Umbilical cord (tissue), 2 donors: ENCODE results near the gene TRIM16. TPM values are rescaled to one million over a fixed set of nuclear protein-coding genes. Genes with fewer than 3 reads are reported as not detected.
A peak's percentile ranks its signal among the peaks of the same experiment; 100 is the strongest.
"Not testable (repeated sequence)": the region's sequence is repeated elsewhere in the genome, so short reads cannot be mapped to it uniquely, and the experiment has no call there.

Experiments used
- DNase-seq: peaks from one replicate; pipeline ENCODE4 v3.0.0-alpha.2; 2015; ENCODE audit warnings: low spot score
- total RNA-seq: library from RNA; depleted of rRNA; stranded (reverse); fragments of >200 nt; gene quantifications from one replicate; pipeline ENCODE4 v1.2.3, GENCODE V29; 2014; ENCODE audit warnings: low replicate concordance; ENCODE audit not compliant: insufficient read depth

TRIM16 gene
- total RNA-seq: 42.4 TPM

DNA sequence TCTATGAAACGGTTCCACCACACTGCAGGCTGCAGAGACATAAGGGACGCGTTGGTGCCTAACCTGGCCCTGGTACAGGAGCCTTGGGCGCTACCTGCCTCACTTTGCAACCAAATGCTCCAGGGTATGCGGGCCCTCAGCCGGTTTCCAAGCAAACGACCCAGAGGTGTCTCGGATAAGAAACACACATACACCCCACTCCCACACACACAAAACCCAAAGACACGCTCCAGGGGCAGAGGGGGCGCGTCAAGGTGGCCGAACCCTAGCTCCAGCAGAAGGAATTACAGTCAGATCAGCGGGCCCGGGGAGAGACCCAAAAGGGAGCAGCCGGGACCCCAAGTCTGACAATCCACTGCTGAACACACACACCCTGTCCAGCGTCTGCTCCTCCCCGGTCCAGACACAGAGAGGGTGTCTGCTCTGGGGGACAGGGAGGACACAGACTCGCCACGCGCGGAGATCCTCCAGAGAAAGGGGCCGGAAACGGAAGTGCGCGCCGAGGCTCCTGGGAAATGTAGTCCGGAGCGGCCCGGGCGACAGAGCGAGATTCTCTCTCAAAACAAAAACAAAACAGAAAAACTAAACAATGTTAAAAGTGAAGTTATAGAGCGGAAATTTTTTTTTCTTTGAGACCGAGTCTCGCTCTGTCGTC lies at the start of gene TRIM16:
Gene TRIM16 (minus strand): TSS at position 488 of the 655 bp plus-strand sequence. CDS start 32,702 bp downstream, outside the sequence.
- DNase-seq: peak; percentile 75

- not testable (repeated sequence) for DNase-seq
Observed at GRCh38 chr17:15733174-15733789, 49.2 kb upstream of the TRIM16 start.

GRCh38 chr17:15731900-15732299 lies 47.8 kb upstream of the TRIM16 start, which contains the start of gene TBC1D26:
Gene TBC1D26 (plus strand): TSS chr17:15732283. CDS start chr17:15735349, 3,066 bp downstream.
- DNase-seq: not testable (repeated sequence)

DNA sequence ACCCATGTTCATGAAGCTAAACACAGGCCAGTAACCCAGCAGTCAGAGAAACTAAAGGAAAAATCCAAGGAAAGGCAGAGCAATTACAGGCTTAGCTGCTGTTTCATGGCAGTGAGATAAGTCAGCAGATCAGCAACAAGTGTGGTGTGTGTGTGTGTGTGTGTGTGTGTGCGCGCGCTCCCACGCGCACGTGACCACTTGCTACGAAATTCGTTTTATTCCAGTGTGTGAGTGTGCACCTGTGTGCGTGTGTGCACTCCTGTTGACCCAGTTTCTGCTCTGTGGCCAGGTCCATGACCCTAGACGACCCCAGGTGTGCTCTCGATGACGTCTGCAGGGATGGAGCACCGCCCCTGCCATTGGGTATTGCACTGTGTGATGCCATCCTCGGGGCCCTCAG lies 46.4 kb upstream of the TRIM16 start:
- DNase-seq: not testable (repeated sequence)

DNA sequence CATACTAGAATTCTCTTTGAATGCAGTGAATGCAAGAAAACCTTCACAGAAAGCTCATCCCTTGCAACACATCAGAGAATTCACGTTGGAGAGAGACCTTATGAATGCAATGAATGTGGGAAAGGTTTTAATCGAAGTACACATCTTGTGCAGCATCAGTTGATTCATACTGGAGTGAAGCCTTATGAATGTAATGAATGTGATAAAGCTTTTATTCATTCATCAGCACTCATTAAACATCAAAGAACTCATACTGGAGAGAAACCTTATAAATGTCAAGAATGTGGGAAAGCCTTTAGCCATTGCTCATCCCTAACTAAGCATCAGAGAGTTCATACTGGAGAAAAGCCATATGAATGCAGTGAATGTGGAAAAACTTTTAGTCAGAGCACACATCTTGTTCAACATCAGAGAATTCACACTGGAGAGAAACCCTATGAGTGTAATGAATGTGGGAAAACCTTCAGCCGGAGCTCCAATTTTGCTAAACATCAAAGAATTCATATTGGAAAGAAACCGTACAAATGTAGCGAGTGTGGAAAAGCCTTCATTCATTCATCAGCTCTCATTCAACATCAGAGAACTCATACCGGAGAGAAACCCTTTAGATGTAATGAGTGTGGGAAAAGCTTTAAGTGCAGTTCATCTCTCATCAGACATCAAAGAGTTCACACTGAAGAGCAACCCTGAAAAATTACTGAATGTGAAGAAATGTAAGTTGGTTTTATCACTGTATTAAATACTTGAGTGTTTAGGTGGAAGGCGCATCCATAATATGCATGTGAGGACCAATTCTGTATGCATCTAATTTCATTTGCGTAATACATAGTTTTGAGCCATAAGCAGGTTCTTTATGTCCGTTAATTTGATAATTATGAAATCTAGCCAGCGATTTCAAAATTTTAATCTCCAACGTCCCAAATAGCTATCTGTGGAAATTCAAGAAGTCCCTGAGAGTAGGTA lies 32.8 kb upstream of the TRIM16 start:
- DNase-seq: not testable (repeated sequence)

- DNase-seq: not testable (repeated sequence)
Observed at GRCh38 chr17:15708879-15709278, 24.8 kb upstream of the TRIM16 start.

GRCh38 chr17:15704813-15705212 lies 20.7 kb upstream of the TRIM16 start:
- DNase-seq: not testable (repeated sequence)

DNA sequence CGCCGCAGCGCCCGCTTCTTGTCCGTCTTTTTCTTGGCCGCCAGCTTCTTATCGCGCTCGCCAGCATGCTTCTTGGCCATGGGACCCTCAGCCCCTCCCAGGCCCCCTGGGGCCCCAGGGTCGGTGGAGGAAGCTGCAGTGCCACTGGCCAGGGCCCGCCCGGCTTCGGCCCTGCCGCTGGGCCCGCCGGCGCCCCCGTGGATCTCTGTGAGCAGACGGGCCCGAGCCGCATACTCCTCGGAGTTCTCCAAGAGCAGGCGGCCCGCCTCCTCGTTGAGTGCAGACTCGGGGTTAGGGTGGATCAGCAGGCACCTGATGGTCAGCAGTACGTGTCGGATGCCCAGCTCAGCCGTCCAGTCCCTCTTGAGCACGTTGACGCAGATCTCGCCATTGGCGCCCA lies 20.1 kb upstream of the TRIM16 start:
- not testable (repeated sequence) for DNase-seq

DNA sequence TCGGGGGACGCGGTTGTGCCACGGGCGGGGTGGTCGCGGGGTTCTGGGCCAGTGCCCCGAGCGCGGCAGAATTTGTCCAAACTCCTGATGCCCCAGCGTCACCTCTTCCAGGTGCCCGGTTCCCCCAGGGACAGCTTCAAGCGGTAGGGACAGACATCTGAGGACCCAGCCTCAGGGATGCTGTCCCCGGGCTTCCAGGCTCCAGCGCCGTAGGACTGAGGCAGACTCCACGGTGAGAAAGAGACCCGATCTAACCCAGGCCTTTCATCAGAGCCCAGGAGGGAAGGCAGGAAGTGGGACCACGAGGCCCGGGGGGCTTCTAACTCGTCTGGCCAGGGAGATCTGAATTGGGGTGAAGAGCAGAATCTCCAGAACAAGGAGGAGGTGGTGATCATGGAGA lies 15.8 kb upstream of the TRIM16 start:
- not testable (repeated sequence) for DNase-seq

GRCh38 chr17:15699413-15699924 lies 15.4 kb upstream of the TRIM16 start, which contains the start of gene ZNF286A:
Gene ZNF286A (plus strand): TSS chr17:15699752. CDS start chr17:15700330, 578 bp downstream.
- peak; percentile 100 for DNase-seq

DNA sequence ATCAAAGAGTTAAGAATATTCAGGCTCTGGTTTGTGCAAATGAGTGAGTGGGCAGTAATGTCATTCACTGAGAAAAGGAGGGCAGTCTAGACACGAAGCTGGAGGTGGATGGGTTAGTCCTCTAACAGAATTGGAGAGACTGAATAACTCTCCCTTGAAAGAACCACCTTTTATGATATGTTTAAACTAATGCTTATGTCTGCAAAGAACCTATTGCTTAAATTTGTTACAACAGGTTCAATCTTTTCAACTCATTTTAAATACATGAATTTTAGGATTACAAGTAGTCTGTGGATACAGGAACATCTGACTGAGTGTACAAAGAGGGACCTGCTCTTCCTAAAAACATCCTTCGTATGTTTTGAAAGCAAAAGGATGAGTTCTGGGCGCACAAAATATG lies 14.9 kb upstream of the TRIM16 start:
- peak; percentile 3 for DNase-seq

GRCh38 chr17:15687494-15687893 lies 3.4 kb upstream of the TRIM16 start:
- not testable (repeated sequence) for DNase-seq

DNA sequence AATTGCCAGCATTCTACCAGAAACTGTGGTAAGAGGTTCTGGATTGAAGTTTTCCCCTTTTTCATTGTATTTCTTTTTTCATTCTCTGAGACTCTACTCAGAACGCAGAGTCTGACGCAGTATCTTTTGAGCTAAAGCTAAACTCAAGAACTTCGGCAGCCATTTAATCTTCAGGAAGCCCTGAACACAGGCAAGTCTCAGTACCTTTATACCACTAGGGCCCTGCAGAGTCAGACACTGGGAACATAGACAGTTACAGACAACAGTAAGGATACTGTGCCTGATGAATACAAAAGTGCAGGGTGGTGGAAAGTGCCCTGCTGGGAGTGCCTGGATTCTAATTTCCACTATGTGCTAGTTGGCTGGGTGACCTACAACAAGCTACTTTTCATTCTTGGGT lies 976 bp downstream of the TRIM16 start:
- DNase-seq: not testable (repeated sequence)

DNA sequence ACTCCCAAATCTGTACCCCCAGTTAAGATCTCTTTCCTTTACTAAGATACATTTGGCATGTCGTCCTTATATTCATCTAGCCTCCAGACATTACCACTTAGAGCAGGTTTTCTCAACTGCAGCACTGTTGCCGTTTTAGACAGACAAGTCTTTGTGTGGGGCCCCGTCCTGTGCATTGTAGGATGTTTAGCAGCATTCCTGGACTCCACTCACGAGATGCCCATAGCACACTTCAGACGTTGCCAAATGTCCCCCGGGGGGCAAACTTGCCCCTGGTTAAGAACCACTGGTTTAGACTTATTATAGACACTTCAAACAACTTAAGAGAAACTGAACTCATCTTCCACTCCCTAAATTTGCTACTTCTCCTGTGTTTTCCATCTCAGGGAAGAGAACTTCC lies 8.1 kb downstream of the TRIM16 start:
- DNase-seq: not testable (repeated sequence)

DNA sequence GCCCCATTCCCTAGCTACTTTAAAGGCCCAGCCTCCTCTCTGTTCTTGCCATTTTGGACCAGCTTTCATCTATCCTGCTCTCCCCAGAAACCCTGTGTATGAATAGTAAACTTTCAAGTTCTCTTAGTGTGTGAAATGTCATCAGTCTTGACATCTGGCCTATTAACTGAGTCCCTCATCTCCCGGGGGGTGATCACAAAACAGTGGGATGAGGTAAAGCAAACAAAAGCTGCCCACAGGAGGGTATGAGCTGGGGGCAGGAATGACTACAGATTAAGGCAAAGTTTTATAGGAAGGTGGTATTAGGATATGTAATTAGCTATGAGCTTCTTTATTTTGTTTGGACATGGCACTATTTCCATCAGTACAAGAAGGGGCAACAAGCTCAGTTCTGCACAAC lies 9.5 kb downstream of the TRIM16 start:
- not testable (repeated sequence) for DNase-seq

DNA sequence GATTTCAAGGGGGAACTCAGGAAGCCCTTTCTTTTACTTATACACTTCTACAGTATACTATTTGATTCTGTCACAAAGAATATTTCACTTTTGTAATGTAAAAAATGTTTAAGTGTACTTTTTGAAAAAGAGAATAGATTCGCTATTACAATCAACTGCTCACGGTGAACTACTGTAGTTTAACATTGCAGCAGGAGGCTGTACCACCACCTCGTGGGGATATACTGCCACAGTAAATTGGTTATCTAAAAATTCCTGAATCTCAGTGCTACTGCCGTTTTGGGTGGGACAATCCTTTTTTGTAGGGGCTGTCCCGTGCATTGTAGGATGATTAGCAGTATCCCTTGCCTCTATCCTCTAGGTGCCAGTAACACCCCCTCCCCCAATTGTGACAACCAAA lies 14.6 kb downstream of the TRIM16 start:
- DNase-seq: not testable (repeated sequence)

DNA sequence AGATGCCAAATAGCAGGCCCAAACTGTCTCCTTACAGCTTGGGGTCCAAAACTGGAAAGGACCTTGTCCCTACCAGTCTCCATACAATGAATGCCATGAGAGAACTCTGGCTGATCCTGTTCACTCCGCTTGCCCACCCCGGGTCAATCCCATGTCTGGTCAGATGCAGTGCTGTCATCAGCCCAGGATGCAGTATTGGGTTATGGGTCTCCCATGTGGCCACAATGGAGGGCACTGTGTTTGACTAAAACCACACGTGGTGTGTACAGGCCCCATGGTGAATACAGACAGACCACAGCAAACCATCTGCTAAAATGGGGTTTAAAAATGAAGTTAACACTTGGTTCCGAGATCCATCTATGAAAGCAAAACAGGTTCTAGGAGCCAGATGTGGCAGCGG lies 20.4 kb downstream of the TRIM16 start:
- no peak for DNase-seq

GRCh38 chr17:15663176-15663575 lies 20.9 kb downstream of the TRIM16 start:
- no peak for DNase-seq

GRCh38 chr17:15662681-15663080 lies 21.4 kb downstream of the TRIM16 start:
- no peak for DNase-seq

- no peak for DNase-seq
Observed at GRCh38 chr17:15660077-15660476, 24.0 kb downstream of the TRIM16 start.

DNA sequence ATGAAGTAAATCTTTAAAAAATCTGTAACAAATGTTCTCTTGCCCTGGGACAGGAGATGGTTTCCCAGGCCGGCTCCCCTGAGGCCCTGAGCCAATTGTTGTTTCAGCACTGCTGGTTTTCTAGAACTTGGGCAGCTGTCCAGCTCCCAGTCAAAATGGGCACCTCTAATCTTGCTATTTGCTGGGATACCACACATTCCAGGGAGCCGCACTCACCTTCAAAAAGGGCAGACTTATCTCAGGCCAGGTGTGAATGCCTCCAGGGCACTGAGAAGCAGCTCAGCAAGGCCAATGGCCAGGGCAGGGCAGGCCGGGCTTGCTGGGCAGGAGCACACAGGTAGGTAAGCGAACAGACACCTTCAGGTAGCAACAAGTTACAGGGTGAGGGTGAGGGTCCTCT lies 24.4 kb downstream of the TRIM16 start:
- DNase-seq: no peak

GRCh38 chr17:15659236-15659635 lies 24.9 kb downstream of the TRIM16 start:
- no peak for DNase-seq
